Retina (tissue), 1 donor: Measurements from ENCODE around the gene FHIT.
"Not testable (repeated sequence)": the region's sequence is repeated elsewhere in the genome, so short reads cannot be mapped to it uniquely, and the experiment has no call there.

Experiments
- DNase-seq: peaks from one replicate; pipeline ENCODE4 v3.0.0-alpha.2; 2016

Gene FHIT

DNA sequence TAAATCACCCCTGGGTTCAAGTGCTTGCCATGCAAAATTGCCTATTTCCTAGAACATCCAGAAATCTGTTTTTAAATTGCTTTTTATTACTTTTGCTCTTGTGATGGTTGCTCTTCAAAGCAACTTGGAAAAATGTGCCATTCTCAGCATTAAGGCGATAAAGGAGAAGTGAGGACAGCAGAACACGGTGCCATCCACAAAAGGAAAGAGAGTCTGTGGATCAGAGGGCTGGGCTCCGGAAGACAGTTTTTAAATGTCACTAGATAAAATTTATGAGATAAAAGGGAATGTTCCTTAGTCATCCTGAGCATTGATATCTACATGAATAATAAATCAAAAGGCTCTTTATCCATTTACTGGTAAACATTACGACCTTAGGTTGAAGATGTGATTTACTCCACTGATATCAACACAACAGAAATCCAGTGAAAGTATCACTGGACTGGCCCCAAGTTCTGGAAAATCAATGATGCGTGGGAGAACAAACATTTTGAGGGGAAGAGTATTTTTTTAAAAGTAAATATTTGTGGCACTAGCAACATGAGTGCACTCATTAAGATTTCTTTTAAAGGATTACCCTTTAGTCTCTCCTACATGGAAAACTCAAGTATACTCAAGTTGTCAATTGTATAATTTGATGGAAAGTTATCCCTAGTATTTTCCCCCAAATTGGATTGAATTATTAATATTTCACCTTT is 554.7 kb downstream of the FHIT start:
- no peak for DNase-seq

DNA sequence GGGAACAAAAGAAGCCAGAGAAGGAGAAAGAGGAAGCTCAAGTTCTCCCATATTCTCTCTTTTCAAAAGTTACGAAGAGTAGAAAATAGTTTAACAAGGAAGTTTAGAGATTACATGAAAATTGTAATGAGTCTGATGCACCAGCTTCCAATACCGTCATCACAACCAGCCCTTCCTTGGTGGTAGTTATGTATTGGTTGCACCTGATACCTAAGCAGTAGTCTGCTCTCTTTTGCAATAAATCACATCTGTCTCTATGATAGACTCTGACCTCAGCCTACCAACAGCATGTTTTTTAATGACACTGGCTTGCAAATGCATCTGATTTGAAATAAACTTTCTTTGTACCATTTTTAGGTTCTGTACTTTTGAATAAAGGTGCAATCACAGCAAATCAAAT is 575.8 kb downstream of the FHIT start:
- DNase-seq = no peak

DNA sequence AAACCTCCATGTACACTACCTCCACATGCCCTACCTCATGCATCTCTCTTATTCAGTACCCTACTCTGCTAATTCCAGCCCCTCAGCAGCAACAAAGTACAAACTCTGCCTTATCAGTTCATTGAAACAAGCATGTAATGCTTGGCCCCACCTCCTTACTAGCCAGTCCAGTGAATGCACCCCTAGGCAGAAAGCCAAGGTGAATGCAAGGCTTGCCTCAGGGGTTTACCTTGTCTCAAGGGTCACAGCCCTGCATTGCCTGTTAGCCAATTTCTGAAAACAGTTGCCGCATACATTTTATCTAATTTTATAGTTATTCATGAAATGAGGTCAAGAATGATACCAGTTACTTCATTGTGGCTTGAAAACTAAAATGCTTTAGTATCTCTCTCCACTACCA is 576.4 kb downstream of the FHIT start:
- no peak for DNase-seq

DNA sequence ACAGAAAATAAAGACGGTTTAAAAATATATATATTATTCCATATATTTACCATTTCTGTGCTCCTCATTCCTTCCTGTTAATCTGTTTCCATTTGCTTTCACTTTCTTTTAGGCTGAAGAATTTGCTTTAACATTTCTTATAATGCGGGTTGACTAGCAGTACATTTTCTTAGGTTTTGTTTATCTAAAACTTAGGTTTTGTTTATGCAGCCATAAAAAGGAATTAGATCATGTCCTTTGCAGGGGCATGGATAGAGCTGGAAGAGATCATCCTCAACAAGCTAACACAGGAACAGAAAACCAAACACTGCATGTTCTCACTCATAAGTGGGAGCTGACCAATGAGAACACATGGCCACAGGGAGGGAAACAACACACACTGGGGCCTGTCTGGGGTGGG is 578.1 kb downstream of the FHIT start:
- DNase-seq = no peak

DNA sequence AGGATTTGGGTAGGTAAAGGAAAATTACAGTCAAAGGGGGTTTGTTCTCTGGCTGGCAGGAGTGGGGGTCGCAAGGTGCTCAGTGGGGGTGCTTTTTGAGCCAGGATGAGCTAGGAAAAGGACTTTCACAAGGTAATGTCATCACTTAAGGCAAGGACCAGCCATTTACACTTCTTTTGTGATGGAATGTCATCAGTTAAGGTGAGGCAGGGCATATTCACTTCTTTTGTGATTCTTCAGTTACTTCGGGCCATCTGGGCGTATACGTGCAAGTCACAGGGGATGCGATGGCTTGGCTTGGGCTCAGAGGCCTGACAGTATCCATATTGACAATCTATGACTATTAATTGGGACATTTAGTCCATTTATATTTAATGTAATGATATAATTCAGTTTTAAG is 578.9 kb downstream of the FHIT start:
- not testable (repeated sequence) for DNase-seq

DNA sequence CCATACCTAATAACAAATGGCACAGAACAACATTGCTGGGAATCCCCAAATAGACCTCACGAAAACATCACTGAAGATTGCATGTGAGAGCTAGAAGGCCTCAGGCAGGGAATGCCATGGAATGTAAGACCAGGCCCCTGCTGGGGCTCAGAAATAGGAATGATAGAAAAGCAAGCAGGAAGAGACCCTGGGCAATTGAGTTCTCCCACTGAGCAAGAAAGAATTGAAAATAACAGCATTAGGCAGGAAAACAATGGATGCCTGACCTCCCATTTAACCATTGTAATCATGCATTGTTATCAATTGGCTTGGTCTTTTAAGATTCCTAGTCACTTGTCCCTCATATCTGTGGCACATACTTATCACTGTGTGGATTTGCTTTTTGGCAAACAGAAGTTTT is 581.6 kb downstream of the FHIT start:
- DNase-seq = peak; percentile 57

DNA sequence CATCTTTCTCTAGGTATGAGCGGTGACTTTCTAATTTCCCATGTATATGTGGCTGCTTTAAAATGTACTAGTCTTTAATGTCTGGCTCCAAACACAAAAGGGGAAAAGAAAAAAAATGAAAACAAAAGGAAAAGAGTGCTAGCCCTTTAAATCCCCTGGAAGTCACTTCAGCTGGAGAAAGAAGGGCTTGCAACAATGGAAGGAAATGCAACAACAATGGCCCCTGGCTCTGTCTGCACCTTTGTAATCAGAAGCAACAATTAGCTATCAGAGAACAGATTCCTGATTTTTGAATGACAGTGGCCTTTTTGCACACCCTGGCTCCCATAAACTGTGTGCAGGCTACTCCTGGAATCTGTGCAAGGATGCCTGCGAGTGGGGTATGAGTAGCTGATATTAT is 591.2 kb downstream of the FHIT start:
- no peak for DNase-seq

DNA sequence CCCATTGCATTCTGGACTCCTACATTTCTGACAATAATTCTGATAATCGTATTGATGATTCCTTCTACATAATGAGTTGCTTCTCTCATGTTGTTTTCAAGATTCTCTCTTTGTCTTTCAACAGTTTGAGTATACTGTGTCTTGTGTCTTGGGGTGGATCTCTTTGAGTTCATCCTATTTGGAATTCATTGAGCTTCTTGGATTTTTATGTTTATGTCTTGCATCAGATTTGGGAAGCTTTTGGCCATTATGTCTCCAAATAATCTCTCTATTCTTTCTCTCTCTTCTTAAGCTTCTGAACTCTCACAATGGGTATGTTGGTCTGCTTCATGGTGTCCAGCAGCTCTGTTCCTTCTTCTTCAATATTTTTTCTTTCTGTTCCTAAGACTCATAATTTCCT is 592.2 kb downstream of the FHIT start:
- DNase-seq = no peak

DNA sequence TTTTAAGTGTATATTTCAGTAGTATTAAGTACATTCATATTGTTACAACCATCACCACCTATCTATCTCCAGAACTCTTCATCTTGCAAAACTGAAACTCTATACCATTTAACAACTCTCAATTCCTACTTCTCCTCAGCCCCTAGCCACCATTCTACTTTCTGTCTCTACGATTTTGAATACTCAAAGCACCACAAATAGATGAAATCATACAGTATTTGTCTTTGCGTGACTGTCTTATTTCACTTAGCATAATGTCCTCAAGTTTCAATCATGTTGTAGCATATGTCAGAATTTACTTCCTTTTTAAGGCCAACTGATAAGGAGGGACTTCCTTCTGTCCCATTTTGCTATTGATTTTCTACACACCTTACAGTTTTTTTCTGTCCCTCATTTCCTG is 593.3 kb downstream of the FHIT start:
- DNase-seq = no peak

DNA sequence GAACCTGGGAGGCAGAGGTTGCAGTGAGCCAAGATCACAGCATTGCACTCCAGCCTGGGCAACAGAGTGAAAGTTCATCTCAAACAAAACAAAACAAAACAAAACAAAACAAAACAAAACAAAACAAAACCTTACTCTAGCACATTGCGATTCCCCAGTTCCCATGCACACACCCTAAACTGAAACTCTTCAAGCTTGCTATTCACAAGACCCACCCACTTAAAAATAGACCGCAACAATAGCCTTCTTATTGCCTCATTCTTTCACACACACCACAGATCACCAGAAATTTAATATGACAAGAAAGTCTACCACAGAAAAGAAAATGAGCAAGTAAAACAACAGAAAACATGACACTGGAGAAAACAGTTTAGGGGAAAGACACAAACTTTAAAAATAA is 598.4 kb downstream of the FHIT start:
- DNase-seq = no peak

DNA sequence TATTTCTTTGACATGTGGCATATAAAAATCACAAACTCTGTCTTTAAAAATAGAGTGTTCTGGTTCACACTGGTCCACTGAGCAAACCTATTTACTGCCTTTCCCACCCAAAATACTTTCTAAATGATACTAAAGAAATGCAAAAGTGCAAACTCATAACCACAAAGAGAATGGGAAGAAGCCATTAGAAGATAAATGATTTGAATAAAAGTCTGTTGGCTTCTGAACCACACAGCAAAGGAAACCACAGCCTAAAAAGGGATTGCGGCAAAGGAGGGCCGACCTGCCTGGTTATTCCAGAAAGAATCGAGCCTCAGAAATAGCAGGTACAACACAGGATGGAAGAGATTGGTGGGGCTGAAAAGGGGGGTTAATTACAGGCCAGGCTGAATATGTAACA is 599.5 kb downstream of the FHIT start:
- DNase-seq = no peak

DNA sequence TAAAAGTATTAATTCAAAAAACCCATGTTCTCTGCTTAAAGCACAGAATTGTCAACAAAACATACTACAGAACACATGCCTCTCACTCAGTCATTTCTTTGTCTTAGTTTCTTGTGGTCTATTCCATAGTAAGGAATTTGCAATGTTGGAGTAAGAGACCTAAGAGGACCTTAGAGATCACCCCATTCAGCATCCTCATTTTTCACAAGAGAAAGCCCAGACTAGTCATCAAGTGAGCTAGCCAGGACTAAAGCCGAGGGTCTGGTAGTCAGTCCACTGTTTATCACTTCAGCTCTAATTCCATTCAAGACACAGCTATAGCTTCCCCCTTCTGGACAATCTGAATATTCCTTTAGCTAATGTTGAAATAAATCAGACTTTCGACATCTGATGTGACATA is 601.1 kb downstream of the FHIT start:
- no peak for DNase-seq

DNA sequence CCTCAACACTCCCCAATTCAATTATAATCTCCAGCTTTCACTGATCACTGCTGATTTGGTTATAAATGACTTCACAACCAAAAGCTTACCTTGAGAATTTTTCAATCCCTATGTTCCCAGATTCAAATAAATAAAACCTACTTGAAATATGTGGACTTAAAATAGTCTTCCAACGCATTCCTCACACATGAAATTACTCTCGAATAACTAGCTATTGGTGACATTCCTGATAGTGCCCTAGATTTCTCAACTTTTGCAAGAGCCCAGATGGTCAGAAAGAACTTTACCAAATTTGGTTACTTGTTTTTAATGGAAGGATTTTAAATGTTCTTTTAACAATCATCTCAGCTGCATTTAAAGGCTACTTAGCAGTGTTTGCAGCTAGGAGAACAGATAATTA is 605.5 kb downstream of the FHIT start:
- no peak for DNase-seq

DNA sequence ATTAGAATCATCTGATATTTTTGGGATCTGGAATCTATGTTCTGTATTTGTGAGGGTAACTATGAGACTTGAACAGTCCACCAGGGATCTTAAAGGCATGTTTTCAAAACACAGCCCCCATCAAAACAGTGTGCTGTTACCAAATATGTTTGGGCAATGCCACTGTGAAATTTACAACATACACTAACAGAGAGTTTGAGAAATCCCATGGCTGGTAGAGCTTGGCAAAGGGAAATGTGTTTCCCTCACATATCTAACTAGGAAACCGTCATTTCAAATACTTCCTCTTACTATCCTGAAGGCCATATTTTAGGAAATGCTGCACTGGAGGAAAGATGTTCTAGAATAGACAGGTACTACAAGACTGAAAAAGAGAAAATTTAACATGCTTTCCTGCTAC is 607.4 kb downstream of the FHIT start:
- DNase-seq = no peak

DNA sequence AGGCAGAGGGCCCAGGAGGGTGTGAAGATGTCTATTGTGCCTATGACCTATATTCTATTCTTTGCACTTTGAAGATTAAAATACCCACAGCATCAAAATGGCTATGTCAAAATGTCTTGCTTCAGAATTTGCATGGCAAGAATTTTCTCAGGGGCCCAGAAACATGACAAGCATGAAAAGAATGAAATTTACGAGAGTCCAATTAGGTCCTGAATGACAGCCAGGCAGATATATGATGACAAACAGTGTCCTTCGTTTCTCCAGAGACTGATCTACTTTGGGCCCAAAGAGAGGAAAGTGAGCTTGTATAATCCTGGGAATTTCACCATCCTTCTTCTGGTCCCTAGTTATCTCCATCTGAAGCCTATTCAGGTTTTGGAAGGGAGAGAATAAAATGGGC is 609.9 kb downstream of the FHIT start:
- no peak for DNase-seq

DNA sequence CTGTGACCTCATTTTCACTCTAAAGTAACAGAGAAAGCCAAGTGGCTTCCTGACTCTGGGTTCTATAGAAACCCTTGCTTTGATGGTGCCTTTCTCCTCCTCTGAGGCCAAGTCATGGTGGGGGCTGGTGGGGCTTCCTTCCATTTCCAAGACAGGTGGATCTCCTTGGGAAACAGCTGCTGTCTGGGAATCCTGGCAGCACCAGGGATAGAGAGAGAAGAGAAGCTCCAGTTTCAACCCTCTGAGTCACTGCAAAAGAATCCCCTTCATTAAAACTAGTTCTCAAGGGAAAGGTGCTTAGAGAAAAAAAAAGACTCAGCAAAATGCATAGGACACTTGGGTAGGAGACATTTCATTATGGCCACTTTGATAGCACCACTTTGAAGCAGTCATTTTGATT is 614.4 kb downstream of the FHIT start:
- no peak for DNase-seq

DNA sequence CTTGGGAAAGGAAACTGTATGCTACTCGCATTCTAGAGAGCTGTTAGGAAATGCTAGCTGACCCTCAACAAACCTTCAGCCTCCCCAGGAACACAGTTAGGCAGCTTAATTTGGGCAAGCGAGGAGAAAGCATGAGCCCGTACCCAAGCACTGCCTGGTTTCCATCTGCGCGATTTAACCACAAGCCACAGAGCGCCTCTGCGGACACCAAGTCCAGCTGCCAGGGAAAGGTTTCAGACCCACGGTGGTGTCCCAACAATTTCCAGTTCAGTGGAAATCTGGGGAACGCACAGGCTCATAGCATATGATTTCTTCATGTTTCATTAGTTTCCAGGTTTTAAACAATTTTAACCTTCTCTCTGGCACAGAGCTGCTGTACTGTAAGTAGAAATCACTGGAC is 617.6 kb downstream of the FHIT start:
- no peak for DNase-seq

DNA sequence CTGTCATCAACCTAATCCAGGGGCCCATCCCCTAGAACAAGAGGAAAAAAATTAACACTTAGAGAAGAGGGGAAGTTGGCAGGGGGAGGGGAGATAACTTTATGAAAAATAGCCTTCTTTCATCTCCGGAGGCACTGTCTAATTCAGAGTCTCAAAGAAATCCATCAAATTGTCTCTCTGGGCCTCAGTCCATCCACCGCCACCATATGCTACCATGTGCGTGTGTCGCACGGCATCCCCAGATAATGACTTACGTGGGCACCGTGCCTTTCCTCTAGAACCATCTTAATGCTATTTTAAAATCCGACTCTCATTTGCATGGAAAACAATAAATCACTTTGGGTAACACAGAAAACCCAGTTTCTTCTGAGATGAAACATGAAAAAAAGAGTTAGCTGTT is 619.7 kb downstream of the FHIT start:
- DNase-seq = no peak

DNA sequence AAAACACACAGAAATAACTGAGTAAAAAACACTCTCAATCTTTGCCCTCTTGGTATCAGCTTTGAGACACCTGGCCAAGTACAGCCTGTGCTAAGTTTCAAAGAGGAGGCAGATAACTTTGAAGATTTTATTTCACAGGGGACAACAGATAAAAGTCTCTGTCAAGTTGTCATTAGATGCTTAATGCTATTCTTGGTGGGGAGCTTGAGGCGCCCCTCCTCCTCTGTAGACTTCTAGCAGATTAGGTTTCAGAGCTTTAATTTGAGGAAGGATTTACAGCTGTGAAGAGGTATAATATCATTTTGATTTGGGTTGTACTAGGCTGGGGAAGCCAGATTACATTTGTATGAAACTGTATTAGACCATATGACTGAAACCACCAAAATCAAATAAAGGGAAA is 620.3 kb downstream of the FHIT start:
- DNase-seq = no peak

DNA sequence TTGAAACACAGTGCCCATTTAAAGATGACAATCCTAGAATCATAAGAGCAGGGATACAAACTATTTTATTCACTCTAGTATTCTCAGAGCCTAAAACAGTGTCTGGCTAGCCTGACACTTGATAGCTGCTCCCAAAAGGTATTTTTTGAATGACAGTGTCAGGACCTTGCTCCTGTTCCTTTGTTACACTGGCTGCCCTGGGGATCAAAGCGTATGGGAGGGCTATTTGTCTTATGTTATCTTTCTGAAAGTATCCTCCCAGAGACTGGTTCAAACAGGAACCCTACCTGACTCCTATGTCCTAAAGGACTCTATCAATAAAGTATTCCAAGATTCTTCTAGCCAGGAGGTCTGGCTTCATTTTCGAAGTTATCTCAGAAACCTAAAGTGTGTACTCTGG is 621.4 kb downstream of the FHIT start:
- no peak for DNase-seq

DNA sequence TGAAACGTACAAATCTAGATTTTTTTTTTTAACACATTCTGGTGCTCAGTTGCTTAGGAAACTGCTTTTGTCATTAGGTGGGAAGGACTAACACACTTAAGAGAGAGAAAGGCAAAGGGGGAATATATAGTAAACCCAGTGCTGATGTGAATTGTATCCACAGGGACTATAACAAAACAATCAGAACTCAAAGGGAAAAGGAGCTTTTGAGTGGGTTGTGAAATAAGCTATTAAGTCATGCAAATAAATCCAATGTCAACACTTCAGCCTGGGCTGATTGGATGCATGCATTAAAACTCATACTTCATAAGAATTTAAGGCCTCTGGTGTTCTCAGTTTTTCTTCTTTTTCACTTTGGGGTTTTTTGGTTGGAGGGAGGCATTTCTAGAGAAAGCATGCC is 628.9 kb downstream of the FHIT start:
- no peak for DNase-seq

DNA sequence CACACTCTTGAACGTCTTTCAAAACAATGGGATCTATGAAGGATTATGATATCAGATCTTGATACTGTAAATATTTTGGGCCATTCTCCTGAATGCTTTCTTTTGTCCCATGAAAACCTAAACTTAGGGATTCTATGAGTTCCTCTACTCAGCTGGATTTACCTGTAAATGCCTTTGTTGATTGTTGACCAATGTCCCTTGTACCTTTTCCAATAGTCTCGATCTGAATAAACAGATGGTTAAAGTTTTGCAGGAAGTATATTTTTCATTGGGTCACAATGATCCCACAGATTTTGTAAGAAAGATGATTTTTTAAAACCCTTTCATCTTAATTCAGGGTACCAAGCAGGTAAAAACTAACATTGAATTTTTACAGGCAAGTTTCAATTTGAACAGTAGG is 634.1 kb downstream of the FHIT start:
- no peak for DNase-seq

DNA sequence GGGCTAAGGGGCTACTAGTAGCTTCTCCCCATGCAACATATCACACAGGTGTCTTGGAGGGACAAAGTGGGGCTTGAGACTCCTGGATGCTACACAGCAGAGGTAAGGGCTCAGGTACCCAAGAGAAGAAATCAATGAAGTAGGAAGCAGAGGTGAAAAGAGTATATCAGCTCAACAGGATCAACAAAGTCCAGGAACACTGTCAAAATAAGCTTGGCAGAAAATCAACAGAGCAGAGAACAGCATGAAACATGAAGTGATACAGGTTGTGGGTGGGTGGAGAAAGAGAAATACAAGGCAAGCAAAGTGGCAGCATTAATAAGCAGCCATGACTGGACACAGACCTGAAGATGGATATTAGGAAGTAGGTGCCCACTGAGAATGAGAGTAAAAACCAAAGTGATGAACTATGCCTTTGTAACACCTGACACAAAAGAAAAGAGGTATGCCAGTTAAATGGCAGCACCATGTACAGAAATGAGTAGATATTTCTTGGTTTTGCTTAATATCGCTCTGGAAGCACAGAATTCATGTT is 637.4 kb downstream of the FHIT start:
- DNase-seq = no peak

DNA sequence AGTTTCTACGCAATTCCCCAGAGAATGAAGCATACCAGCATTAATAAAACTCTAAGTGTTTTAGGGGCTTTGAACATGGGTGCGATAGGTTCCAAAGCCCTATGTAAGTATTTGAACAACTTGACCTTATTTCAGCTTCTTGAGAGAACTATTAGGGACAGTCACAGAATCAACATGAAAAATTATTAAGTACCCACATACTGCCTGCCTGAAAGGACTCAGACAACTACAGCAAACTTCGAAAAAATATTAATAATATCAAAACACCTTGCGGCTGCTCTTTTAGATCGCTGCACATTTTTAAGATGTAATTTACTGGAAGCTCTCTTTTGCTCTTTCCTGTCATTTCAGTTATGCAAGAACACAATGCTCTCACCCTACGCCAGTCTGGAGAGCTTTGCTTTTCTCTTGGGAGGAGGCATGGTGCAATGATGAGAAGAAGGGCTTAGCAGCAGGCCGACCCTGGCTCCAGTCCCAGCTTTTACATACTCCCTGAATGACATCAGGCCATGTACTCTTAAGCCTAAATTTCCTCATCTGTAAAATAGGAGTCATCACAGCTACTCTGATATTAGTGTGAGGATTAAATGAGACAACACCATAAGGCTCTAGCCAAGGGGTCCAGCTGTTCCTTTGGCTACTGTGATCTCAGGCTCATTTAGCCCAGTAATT is 640.7 kb downstream of the FHIT start:
- DNase-seq = no peak

DNA sequence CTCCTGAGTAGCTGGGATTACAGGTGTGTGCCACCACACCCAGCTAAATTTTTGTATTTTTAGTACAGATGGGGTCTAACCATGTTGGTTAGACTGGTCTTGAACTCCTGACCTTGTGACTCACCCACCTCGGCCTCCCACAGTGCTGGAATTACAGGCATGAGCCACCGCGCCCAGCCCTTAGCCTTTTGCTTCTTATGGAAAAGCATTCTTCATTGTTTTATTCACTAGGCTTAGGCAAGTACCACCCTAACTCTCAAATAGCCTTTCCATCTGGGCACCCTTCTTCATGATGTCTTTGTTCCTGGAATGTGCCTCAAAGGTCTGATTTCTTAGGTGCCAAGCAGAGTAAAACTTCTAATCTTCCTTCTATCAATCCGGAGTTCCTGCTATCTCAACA is 641.8 kb downstream of the FHIT start:
- no peak for DNase-seq
